HEK293 (cell line): Measurements from ENCODE around the gene HLA-DMA.

ENCODE experiments used
- BCL11B ChIP-seq: fragments of 450-650 bp; formaldehyde crosslinking; IDR thresholded peaks from 2 replicates; pipeline ENCODE4 v1.5.1; 2016; ENCODE audit warnings: low read depth, missing biosample characterization, missing genetic modification characterization
- EGR2 ChIP-seq: fragments of 450-650 bp; formaldehyde crosslinking; IDR thresholded peaks from 2 replicates; pipeline ENCODE4 v1.5.1; 2016; ENCODE audit warnings: low read depth, missing biosample characterization, missing genetic modification characterization
- GLI4 ChIP-seq: fragments of 450-650 bp; formaldehyde crosslinking; IDR thresholded peaks from 2 replicates; pipeline ENCODE4 v1.5.1; 2016; ENCODE audit warnings: missing biosample characterization, missing genetic modification characterization
- GLIS1 ChIP-seq: fragments of 450-650 bp; formaldehyde crosslinking; IDR thresholded peaks from 2 replicates; pipeline ENCODE4 v1.5.1; 2016; ENCODE audit warnings: missing biosample characterization, missing genetic modification characterization
- KLF10 ChIP-seq: fragments of 450-650 bp; IDR thresholded peaks from 2 replicates; pipeline ENCODE4 v1.5.1; 2018; ENCODE audit warnings: missing biosample characterization, mild to moderate bottlenecking, missing genetic modification characterization
- KLF8 ChIP-seq: fragments of 450-650 bp; formaldehyde crosslinking; IDR thresholded peaks from 2 replicates; pipeline ENCODE4 v1.5.1; 2016; ENCODE audit warnings: missing biosample characterization, missing genetic modification characterization
- MZF1 ChIP-seq: fragments of 450-650 bp; formaldehyde crosslinking; IDR thresholded peaks from 2 replicates; pipeline ENCODE4 v1.5.1; 2017; ENCODE audit warnings: missing biosample characterization, missing genetic modification characterization, borderline replicate concordance
- OSR2 ChIP-seq: fragments of 450-650 bp; formaldehyde crosslinking; IDR thresholded peaks from 2 replicates; pipeline ENCODE4 v1.5.1; 2016; ENCODE audit warnings: missing biosample characterization, missing genetic modification characterization
- OVOL3 ChIP-seq: fragments of 450-650 bp; formaldehyde crosslinking; IDR thresholded peaks from 2 replicates; pipeline ENCODE4 v1.5.1; 2016; ENCODE audit warnings: missing biosample characterization, missing genetic modification characterization
- PATZ1 ChIP-seq: fragments of 450-650 bp; formaldehyde crosslinking; IDR thresholded peaks from 2 replicates; pipeline ENCODE4 v1.5.1; 2016; ENCODE audit warnings: missing biosample characterization, missing genetic modification characterization
- PRDM6 ChIP-seq: fragments of 450-650 bp; formaldehyde crosslinking; IDR thresholded peaks from 2 replicates; pipeline ENCODE4 v1.5.1; 2017; ENCODE audit warnings: missing biosample characterization, missing genetic modification characterization
- TCF7L2 ChIP-seq: IDR thresholded peaks from 2 replicates; pipeline ENCODE4 v1.6.1; 2011; ENCODE audit warnings: low read depth, mild to moderate bottlenecking, inconsistent platforms, low read length, moderate library complexity, borderline replicate concordance
- ZBTB17 ChIP-seq: fragments of 450-650 bp; formaldehyde crosslinking; IDR thresholded peaks from 2 replicates; pipeline ENCODE4 v1.5.1; 2016; ENCODE audit warnings: missing biosample characterization, missing genetic modification characterization
- ZBTB44 ChIP-seq: fragments of 450-650 bp; IDR thresholded peaks from 2 replicates; pipeline ENCODE4 v1.5.1; 2018; ENCODE audit warnings: missing biosample characterization, mild to moderate bottlenecking, missing genetic modification characterization
- ZBTB49 ChIP-seq: fragments of 450-650 bp; formaldehyde crosslinking; IDR thresholded peaks from 2 replicates; pipeline ENCODE4 v1.5.1; 2016; ENCODE audit warnings: missing biosample characterization, missing genetic modification characterization, low read depth
- ZFHX2 ChIP-seq: fragments of 450-650 bp; formaldehyde crosslinking; conservative IDR thresholded peaks from 2 replicates; pipeline ENCODE4 v1.5.1; 2016; ENCODE audit warnings: missing biosample characterization, missing genetic modification characterization
- ZFP3 ChIP-seq: fragments of 450-650 bp; formaldehyde crosslinking; IDR thresholded peaks from 2 replicates; pipeline ENCODE4 v1.5.1; 2016; ENCODE audit warnings: low read depth, missing biosample characterization, missing genetic modification characterization
- ZNF112 ChIP-seq: fragments of 450-650 bp; formaldehyde crosslinking; IDR thresholded peaks from 2 replicates; pipeline ENCODE4 v1.5.0; 2017; ENCODE audit warnings: missing biosample characterization, missing genetic modification characterization
- ZNF138 ChIP-seq: fragments of 450-650 bp; formaldehyde crosslinking; IDR thresholded peaks from 2 replicates; pipeline ENCODE4 v1.5.1; 2016; ENCODE audit warnings: missing biosample characterization, missing genetic modification characterization, borderline replicate concordance
- ZNF140 ChIP-seq: fragments of 450-650 bp; formaldehyde crosslinking; IDR thresholded peaks from 2 replicates; pipeline ENCODE4 v1.5.1; 2016; ENCODE audit warnings: missing biosample characterization, missing genetic modification characterization
- ZNF175 ChIP-seq: fragments of 450-650 bp; formaldehyde crosslinking; IDR thresholded peaks from 2 replicates; pipeline ENCODE4 v1.5.1; 2016; ENCODE audit warnings: missing biosample characterization, missing genetic modification characterization
- ZNF26 ChIP-seq: fragments of 450-650 bp; formaldehyde crosslinking; IDR thresholded peaks from 2 replicates; pipeline ENCODE4 v1.5.1; 2016; ENCODE audit warnings: missing biosample characterization, missing genetic modification characterization
- ZNF280C ChIP-seq: fragments of 450-650 bp; formaldehyde crosslinking; IDR thresholded peaks from 2 replicates; pipeline ENCODE4 v1.5.1; 2016; ENCODE audit warnings: missing biosample characterization, missing genetic modification characterization
- ZNF341 ChIP-seq: fragments of 450-650 bp; formaldehyde crosslinking; IDR thresholded peaks from 2 replicates; pipeline ENCODE4; 2016; ENCODE audit warnings: low read depth, missing biosample characterization, missing genetic modification characterization
- ZNF394 ChIP-seq: fragments of 450-650 bp; formaldehyde crosslinking; IDR thresholded peaks from 2 replicates; pipeline ENCODE4 v1.5.1; 2016; ENCODE audit warnings: missing biosample characterization, missing genetic modification characterization, mild to moderate bottlenecking, moderate library complexity, borderline replicate concordance
- ZNF548 ChIP-seq: fragments of 450-650 bp; formaldehyde crosslinking; IDR thresholded peaks from 2 replicates; pipeline ENCODE4 v1.5.1; 2016; ENCODE audit warnings: missing biosample characterization, missing genetic modification characterization
- ZNF610 ChIP-seq: fragments of 450-650 bp; formaldehyde crosslinking; IDR thresholded peaks from 2 replicates; pipeline ENCODE4 v1.5.1; 2016; ENCODE audit warnings: missing biosample characterization, missing genetic modification characterization, borderline replicate concordance
- ZNF623 ChIP-seq: fragments of 450-650 bp; formaldehyde crosslinking; IDR thresholded peaks from 2 replicates; pipeline ENCODE4 v1.5.1; 2016; ENCODE audit warnings: missing biosample characterization, missing genetic modification characterization
- ZNF677 ChIP-seq: fragments of 450-650 bp; IDR thresholded peaks from 2 replicates; pipeline ENCODE4 v1.5.0; 2018; ENCODE audit warnings: missing biosample characterization, mild to moderate bottlenecking, missing genetic modification characterization, moderate library complexity
- ZNF747 ChIP-seq: fragments of 450-650 bp; formaldehyde crosslinking; IDR thresholded peaks from 2 replicates; pipeline ENCODE4 v1.5.1; 2016; ENCODE audit warnings: missing biosample characterization, missing genetic modification characterization
- ZXDB ChIP-seq: fragments of 450-650 bp; formaldehyde crosslinking; IDR thresholded peaks from 2 replicates; pipeline ENCODE4 v1.5.1; 2016; ENCODE audit warnings: missing biosample characterization, missing genetic modification characterization

HLA-DMA gene

GRCh38 chr6:32971242-32971580 is 18.3 kb upstream of the HLA-DMA start (continued):
- TF ChIP-seq GLI4 (tag by site-specific recombination) (0 out of 2 replicates have a peak, but pooled peaks have one; percentile 51), OVOL3 (tag by site-specific recombination) (peak; percentile 54; the same call in 1 of the 2 replicates), ZNF112 (tag by site-specific recombination) (no peak), GLIS1 (tag by site-specific recombination) (no peak), ZNF610 (no peak), ZNF341 (tag by site-specific recombination) (no peak), TCF7L2 (no peak), PATZ1 (tag by site-specific recombination) (no peak), ZNF677 (no peak), ZBTB44 (tag by site-specific recombination) (no peak), ZNF140 (tag by site-specific recombination) (no peak), ZFP3 (tag by site-specific recombination) (no peak; the same call in 1 of the 2 replicates), OSR2 (tag by site-specific recombination) (no peak), ZNF394 (no peak), ZFHX2 (no peak), ZNF280C (no peak), ZNF548 (peak; percentile 27; the same call in 1 of the 2 replicates), ZXDB (tag by site-specific recombination) (peak; percentile 15; the same call in 1 of the 2 replicates), ZBTB17 (tag by site-specific recombination) (no peak), ZNF623 (tag by site-specific recombination) (0 out of 2 replicates have a peak, but pooled peaks have one; percentile 36), ZNF175 (tag by site-specific recombination) (no peak), PRDM6 (tag by site-specific recombination) (no peak), ZNF26 (no peak; the same call in 1 of the 2 replicates), BCL11B (tag by site-specific recombination) (no peak), KLF10 (tag by site-specific recombination) (no peak), ZBTB49 (tag by site-specific recombination) (no peak), ZNF747 (tag by site-specific recombination) (no peak), ZNF138 (tag by site-specific recombination) (no peak), KLF8 (tag by site-specific recombination) (no peak), EGR2 (no peak), MZF1 (tag by site-specific recombination) (peak; percentile 44; the same call in 1 of the 2 replicates)
